B cell (primary cell): Measurements from ENCODE around the gene IDNK. TPM values are rescaled to one million over a fixed set of nuclear protein-coding genes. Genes with fewer than 3 reads are reported as not detected.

Experiments used
- ATAC-seq: fragments of 200-7000 bp; cut with Tn5 transposase; one replicate; pipeline ENCODE4 v1.10.0; 2021; ENCODE audit warnings: low read depth, mild to moderate bottlenecking, moderate number of reproducible peaks, moderate library complexity
- CTCF ChIA-PET: fragments of 350-600 bp; sonication (Branson Sonifier 250); formaldehyde crosslinking; loops from one replicate; lab custom pipeline; 2021; ENCODE audit warnings: antibody characterized with exemption, inconsistent platforms; lab: Charles Lee
- POLR2A ChIA-PET: fragments of 350-600 bp; sonication (Branson Sonifier 250); formaldehyde crosslinking; loops from one replicate; lab custom pipeline; 2021; ENCODE audit warnings: antibody characterized with exemption; lab: Charles Lee
- DNase-seq: peaks from one replicate; pipeline ENCODE4 v3.0.0; 2013
- H2AFZ ChIP-seq: 2 replicates; pipeline ENCODE4 v1.6.1; 2012; ENCODE audit warnings: mild to moderate bottlenecking, low read depth, low read length; ENCODE audit not compliant: insufficient read depth, poor library complexity, severe bottlenecking
- H3K27ac ChIP-seq, 2 donors: 1 replicate in 1 of 2; 2 replicates in 1 of 2; pipeline ENCODE4 v1.5.1; 2012 to 2013; ENCODE audit warnings: low read length in 2 of 2, mild to moderate bottlenecking in 2 of 2, moderate library complexity in 1 of 2
- H3K27me3 ChIP-seq, 4 experiments: fragments of 200-600 bp in 1 of 4; sonication (generic) in 1 of 4; replicated peaks in 1 of 4; 1 replicate in 2 of 4; 2 replicates in 2 of 4; pipeline versions ENCODE4 v1.6.1 to v1.7.0; 2013 to 2016; ENCODE audit warnings: low read length in 3 of 4, mild to moderate bottlenecking in 2 of 4, mixed read lengths in 1 of 4, moderate library complexity in 1 of 4; ENCODE audit not compliant: insufficient read depth in 4 of 4, control insufficient read depth in 3 of 4; ENCODE audit errors: control extremely low read depth in 1 of 4
- H3K36me3 ChIP-seq, 2 experiments: replicated peaks in 1 of 2; 1 replicate in 1 of 2; 2 replicates in 1 of 2; pipeline versions ENCODE4 v1.6.1 to v1.7.1; 2013; ENCODE audit warnings: low read length in 1 of 2; ENCODE audit not compliant: insufficient read depth in 2 of 2, control insufficient read depth in 1 of 2; ENCODE audit errors: control extremely low read depth in 1 of 2, extremely low read depth in 1 of 2
- H3K4me1 ChIP-seq, 2 donors: fragments of 200-600 bp in 1 of 2; sonication (generic) in 1 of 2; 1 replicate in 1 of 2; 2 replicates in 1 of 2; pipeline versions ENCODE4 v1.5.1 to v1.6.1; 2013 to 2017; ENCODE audit warnings: low read length in 2 of 2; ENCODE audit not compliant: control insufficient read depth in 2 of 2, insufficient read depth in 2 of 2
- H3K4me2 ChIP-seq: replicated peaks from 2 replicates; pipeline ENCODE3; 2012; ENCODE audit warnings: mild to moderate bottlenecking, low read depth, low read length; ENCODE audit not compliant: poor library complexity, severe bottlenecking
- H3K4me3 ChIP-seq, 5 experiments: fragments of 200-600 bp in 1 of 5; sonication (generic) in 1 of 5; 1 replicate in 3 of 5; 2 replicates in 2 of 5; pipeline versions ENCODE4 v1.5.1 to v1.7.0; 2011 to 2016; ENCODE audit warnings: low read length in 4 of 5, mild to moderate bottlenecking in 4 of 5, low read depth in 2 of 5, control low read depth in 1 of 5, moderate library complexity in 1 of 5; ENCODE audit not compliant: insufficient read depth in 1 of 5; ENCODE audit errors: control extremely low read depth in 1 of 5, extremely low read depth in 1 of 5
- H3K79me2 ChIP-seq: fragments of 200-600 bp; sonication (generic); one replicate; pipeline ENCODE4 v1.6.0; 2016; ENCODE audit warnings: low read length; ENCODE audit not compliant: control insufficient read depth, insufficient read depth
- H3K9ac ChIP-seq: fragments of 200-600 bp; sonication (generic); 2 replicates; pipeline ENCODE4 v1.6.1; 2017; ENCODE audit warnings: mild to moderate bottlenecking, low read length, moderate library complexity
- H3K9me3 ChIP-seq, 3 donors: one replicate each; pipeline versions ENCODE4 v1.6.1 to v1.7.1; 2013; ENCODE audit warnings: low read length in 2 of 3; ENCODE audit not compliant: control insufficient read depth in 2 of 3, insufficient read depth in 1 of 3; ENCODE audit errors: control extremely low read depth in 1 of 3
- H4K20me1 ChIP-seq: 2 replicates; pipeline ENCODE4 v1.6.0; 2012; ENCODE audit warnings: mild to moderate bottlenecking, low read length; ENCODE audit not compliant: insufficient read depth, control insufficient read depth, poor library complexity, severe bottlenecking
- H3K27ac Mint-ChIP-seq: one replicate; pipeline ENCODE4 v1.8.0; 2021; ENCODE audit warnings: mixed read lengths
- H3K27me3 Mint-ChIP-seq: one replicate; pipeline ENCODE4 v1.8.0; 2021; ENCODE audit warnings: mixed read lengths
- H3K4me1 Mint-ChIP-seq: one replicate; pipeline ENCODE4 v1.8.0; 2021; ENCODE audit warnings: mixed read lengths
- H3K4me3 Mint-ChIP-seq: one replicate; pipeline ENCODE4 v1.8.0; 2021; ENCODE audit warnings: mixed read lengths
- H3K9me3 Mint-ChIP-seq: one replicate; pipeline ENCODE4 v1.8.0; 2022; ENCODE audit warnings: mixed read lengths; ENCODE audit not compliant: insufficient read depth
- CTCF ChIP-seq: fragments of 200-600 bp; IDR thresholded peaks from one replicate; pipeline ENCODE4 v1.8.0; 2022; ENCODE audit warnings: antibody characterized with exemption, mild to moderate bottlenecking
- EZH2 ChIP-seq: IDR thresholded peaks from 2 replicates; pipeline ENCODE4 v1.6.1; 2012; ENCODE audit warnings: borderline replicate concordance, low read depth, mild to moderate bottlenecking, moderate library complexity, low read length; ENCODE audit not compliant: insufficient read depth, poor library complexity, severe bottlenecking
- WGBS: methylation state at CpG from one replicate; pipeline ENCODE4 v1.1.5; 2013; ENCODE audit warnings: missing lambda C conversion rate; ENCODE audit not compliant: insufficient coverage; 5-methylcytosine and 5-hydroxymethylcytosine counted together
- intact Hi-C: fragments of 100-400 bp; cut with micrococcal nuclease; formaldehyde crosslinking; loops from one replicate; pipeline ENCODE4 v1.10.0; 2022
- polyA plus RNA-seq: library from polyadenylated mRNA; depleted of rRNA; stranded (reverse); fragments of >200 nt; gene quantifications from 2 replicates; pipeline ENCODE4 v1.2.3, GENCODE V29; 2012
- total RNA-seq, 2 donors: library from RNA; stranded (reverse); fragments of 120-200 nt in 1 of 2; gene quantifications; 1 replicate in 1 of 2; 2 replicates in 1 of 2; pipeline versions ENCODE4 v1.2.3 to v1.2.4, GENCODE V29; 2013 to 2022

IDNK gene
- total and polyA plus RNA-seq, 2 donors (not counting 1 experiment from before 2014, with no cell fraction given) = 9.3 to 11.6 TPM

GRCh38 chr9:83677596-83677995 is 54.7 kb downstream of the IDNK start:
- CTCF ChIA-PET = no interaction called here
- peaks cover 24% of the 10 kb centered on the region for H4K20me1 ChIP-seq
- no peak overlapping the region for H3K4me3 Mint-ChIP-seq

GRCh38 chr9:83680233-83680632 is 57.3 kb downstream of the IDNK start:
- H4K20me1 ChIP-seq = peaks cover 46% of the 10 kb centered on the region
- ATAC-seq = no peak
- H3K9ac ChIP-seq = no peak overlapping the region
- H3K4me2 ChIP-seq = no peak overlapping the region
- peaks cover 14 to 63% of the 10 kb centered on the region in 2 experiments for H3K36me3 ChIP-seq
- no peak overlapping the region for H3K27ac ChIP-seq
- no CpG with 5 or more reads among the region's 1 CpG for WGBS
- DNase-seq = no peak
- Mint-ChIP-seq H3K27me3 (no peaks in the 10 kb centered on the region), H3K9me3 (no peaks in the 10 kb centered on the region), H3K4me3 (no peak overlapping the region), H3K4me1 (peaks cover 4% of the 10 kb centered on the region), H3K27ac (no peak overlapping the region)
- peaks cover 50% of the 10 kb centered on the region for H3K79me2 ChIP-seq
- POLR2A ChIA-PET = no interaction called here
- H3K27me3 ChIP-seq = no peaks in the 10 kb centered on the region
- no peaks in the 10 kb centered on the region for H3K9me3 ChIP-seq
- no peak overlapping the region for H2AFZ ChIP-seq
- intact Hi-C loops = no loop called here
- CTCF ChIA-PET = interaction anchor here (1.0 kb wide), 1 partner anchor 32 kb away, joined by 5 read pairs; no protein-coding TSS in a partner anchor
- H3K4me1 ChIP-seq = no peaks in the 10 kb centered on the region
- TF ChIP-seq EZH2 = no peak
- TF ChIP-seq CTCF = no peak
- H3K4me3 ChIP-seq = no peak overlapping the region

More at GRCh38 chr9:83677596-83677995, 54.7 kb downstream of the IDNK start:
- Mint-ChIP-seq H3K27ac (no peak overlapping the region), H3K4me1 (no peaks in the 10 kb centered on the region), H3K9me3 (no peaks in the 10 kb centered on the region), H3K27me3 (no peaks in the 10 kb centered on the region)
- Histone ChIP-seq H3K9me3 (no peaks in the 10 kb centered on the region), H3K27me3 (no peaks in the 10 kb centered on the region), H2AFZ (no peak overlapping the region), H3K4me2 (no peak overlapping the region), H3K79me2 (peaks cover 24% of the 10 kb centered on the region), H3K4me3 (no peak overlapping the region), H3K36me3 (peaks cover 18 to 73% of the 10 kb centered on the region in 2 experiments), H3K4me1 (no peaks in the 10 kb centered on the region), H3K9ac (no peak overlapping the region), H3K27ac (no peak overlapping the region)
- no peak for DNase-seq
- WGBS = no CpG with 5 or more reads among the region's 3 CpGs
- POLR2A ChIA-PET = no interaction called here
- intact Hi-C loops = no loop called here
- ATAC-seq = no peak
- no peak for TF ChIP-seq CTCF
